OCI-M2 (cell line): ENCODE results near the gene NOTCH1.

Experiments
- DNase-seq: peaks from one replicate; lab custom pipeline; 2025; ENCODE audit not compliant: unreplicated experiment; lab: John Stamatoyannopoulos, UW

NOTCH1 gene

DNA sequence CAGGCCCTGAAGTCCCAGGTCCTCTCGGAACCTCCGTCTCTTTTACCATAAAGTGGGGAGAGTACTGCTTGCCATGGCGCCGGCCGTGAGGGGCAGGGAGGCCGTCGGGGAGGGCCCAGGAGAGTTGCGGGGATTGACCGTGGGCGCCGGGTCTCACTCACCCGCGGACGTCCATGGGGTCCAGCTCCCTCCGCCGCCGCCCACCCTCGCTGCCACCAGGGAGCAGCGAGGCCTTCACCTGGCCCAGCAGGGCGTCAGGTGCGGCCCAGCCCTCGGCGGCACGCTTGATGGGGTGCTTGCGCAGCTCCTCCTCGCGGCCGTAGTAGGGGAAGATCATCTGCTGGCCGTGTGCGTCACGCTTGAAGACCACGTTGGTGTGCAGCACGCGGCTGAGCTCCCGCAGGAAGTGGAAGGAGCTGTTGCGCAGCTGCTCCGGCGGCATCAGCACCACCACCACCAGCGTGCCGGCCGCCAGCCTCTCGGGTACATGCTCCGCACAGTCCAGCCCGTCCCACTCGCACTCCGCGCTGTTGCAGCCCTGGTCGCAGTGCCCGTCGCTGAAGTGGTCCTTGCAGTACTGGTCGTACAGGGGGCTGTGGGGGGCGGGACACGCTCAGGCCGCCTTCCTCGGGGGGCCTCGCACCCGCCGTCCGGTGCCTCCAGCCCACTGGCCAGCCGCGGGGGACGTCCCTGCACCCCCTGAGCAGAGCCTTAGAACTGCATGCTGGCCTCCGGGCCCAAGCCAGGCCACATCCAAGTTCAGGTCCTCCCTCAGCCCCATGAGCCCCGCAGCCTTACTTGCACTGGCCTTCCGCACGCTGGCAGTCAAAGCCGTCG is 41.1 kb downstream of the NOTCH1 start:
- no peak for DNase-seq

DNA sequence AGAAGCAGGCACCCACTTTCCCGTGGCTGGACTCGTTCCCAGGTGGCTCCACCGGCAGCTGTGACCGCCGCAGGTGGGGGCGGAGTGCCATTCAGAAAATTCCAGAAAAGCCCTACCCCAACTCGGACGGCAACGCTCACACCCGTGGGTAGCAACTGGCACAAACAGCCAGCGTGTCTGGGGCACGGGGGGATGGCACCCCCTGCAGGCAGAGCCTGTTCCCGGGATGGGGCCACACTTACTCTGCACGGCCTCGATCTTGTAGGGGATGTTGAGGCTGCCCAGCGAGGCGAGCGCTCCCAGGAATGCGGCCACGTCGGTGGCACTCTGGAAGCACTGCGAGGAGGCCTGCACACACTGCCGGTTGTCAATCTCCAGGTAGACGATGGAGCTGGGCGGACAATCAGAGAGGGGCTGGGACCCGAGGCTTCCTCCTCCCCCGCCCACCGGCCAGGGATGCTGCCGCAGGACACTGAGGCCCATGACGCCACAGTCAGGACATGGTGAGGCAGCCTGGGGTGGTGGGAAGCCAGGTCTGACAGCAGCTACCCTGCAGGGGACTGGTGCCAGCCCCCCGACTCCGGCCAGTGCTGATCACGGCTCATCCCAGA is 42.8 kb downstream of the NOTCH1 start:
- DNase-seq = no peak

DNA sequence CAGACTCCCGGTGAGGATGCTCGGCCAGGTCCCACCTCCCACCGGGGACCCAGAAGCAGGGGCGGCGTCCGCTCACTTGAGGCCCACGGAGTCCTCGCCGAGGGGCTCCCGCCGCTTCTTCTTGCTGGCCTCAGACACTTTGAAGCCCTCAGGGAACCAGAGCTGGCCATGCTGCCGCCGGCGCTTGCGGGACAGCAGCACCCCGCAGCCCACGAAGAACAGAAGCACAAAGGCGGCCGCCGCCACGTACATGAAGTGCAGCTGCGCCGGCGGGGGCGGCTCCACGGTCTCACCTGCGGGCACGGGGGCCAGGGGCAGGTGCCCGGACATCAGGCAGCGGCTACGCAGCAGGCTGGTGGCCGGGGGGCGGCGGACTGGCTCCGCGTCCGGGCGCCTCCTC is 43.7 kb downstream of the NOTCH1 start:
- no peak for DNase-seq

DNA sequence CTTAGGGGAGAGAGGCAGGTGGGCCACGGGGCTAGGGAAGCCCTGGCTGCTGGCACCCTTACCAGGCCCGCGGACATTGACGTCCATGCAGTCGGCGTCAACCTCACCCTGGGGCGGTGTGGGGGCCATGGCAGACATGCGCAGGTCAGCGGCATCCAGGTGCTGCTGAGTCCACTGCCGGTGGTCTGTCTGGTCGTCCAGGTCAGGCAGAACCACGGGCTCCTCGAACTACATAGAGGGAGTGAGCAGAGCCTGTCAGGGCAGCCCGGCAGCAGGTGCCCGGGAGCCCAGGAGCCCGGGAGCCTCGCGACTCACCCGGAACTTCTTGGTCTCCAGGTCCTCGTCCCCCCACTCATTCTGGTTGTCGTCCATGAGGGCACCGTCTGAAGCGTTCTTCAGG is 44.2 kb downstream of the NOTCH1 start:
- no peak for DNase-seq

DNA sequence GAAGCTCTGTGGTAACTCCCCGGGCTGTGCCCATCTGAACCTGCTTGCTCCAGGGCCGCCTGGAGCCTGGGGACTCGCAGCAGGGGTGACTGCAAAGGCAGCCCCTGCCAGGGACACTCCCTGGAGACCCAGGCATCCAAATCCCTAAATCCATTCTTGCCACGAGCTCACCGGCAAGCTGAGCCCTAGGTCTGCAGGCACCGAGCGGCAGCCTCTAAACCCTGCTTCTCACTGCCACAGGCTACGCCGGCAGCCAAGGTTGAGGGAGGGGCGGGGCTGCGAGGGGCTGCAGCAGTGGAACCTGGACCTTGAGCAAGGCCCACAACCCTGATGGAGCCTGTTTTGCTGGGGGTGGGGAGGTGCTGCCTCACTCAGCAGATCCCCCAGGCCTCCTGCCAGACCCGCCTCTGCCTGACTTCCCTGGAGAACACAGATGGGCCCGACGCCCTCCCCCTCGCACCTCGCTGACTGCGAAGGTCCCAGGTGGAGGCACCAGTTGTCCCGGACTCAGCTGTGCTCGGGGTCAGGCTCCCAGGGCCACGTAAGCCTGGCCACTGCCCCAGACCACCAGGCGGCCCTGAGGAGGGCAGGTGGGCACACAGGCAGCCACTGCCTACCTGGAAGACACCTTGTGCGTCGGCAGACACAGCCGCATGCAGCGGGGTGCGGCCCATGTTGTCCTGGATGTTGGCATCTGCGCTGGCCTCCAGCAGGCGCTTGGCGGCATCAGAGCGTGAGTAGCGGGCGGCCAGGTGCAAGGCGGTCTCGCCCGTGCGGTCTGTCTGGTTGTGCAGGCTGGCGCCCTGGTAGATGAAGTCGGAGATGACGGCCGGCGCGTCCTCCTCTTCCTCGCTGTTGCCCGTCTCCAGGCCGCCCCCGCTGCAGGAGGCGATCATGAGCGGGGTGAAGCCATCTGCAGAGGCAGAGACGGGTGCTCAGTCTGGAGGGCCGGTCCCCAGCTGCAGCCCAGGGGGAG is 45.6 kb downstream of the NOTCH1 start:
- no peak for DNase-seq

DNA sequence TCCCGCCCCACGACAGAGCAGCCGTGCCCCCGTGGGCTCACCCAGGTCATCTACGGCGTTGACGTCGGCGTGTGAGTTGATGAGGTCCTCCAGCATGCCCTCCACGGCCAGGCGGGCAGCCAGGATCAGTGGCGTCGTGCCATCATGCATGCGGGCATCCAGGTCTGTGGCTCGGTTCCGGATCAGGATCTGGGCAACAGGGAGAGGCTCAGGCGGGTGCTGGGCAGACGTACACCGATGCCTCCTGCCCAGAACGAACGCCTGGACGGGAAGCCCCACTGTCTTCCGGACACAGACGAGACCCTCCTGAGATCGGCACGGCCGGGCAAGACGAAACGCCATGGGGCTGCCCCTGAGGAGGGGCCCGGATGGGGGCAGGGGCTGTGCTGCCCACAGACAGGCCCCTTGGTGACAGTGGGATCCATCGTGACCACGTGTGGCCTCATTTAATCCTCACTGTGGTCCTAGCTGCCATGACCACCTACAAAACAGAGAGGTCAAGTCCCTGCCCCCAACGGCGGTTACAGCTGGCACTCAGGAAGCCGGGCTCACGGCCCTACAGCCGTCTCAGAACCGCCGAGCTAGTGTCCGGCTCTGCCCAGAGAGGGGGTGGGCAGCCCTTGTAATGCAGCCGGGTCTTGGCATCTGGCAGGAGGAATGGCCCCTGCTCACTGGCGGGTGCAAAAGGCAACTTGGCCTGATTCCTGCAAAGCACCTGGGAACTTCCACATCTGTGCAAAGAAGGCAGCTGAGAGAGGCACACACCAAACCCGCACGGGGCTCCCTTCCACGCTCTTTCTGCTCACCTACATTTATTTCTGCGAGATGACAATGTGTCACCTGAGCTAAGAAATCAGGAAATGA is 46.5 kb downstream of the NOTCH1 start:
- DNase-seq = no peak

DNA sequence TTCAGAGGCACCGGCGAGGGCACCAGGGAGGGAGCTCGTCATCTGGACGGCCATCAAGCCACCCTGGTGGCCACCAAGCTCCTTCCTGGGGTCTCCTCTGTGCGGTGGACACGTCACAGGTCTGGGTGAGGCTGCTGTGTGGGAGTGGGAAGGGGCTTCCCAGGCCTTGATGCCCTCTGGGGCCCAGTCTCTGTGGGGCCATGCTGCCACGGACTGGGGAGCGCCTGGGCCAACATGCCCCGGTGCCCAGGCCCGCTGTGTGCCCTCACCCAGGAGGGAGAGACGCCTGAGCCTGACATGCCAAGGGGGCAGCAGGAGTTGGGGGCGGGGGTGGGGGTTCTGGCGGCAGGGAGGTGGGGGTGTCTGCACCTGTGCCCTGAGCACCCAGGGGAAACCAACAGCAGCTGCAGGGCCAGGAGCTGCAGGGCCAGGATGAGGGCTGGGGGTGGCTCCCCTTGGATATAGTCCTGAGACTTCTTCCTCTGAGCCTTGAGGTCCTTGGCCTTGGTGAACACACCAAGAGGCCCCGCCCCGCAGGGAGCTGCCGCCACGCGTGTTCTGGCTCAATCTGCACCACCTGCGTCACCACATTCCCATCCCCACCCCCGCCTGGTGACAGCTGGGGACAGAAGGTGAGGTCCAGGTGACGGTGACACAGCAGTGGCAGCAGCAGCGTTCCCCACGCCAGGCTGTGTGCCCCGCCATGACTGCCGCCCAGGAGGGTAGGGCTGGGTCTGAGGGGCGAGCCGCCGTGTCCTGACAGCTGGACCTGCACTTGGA is 47.7 kb downstream of the NOTCH1 start:
- no peak for DNase-seq

DNA sequence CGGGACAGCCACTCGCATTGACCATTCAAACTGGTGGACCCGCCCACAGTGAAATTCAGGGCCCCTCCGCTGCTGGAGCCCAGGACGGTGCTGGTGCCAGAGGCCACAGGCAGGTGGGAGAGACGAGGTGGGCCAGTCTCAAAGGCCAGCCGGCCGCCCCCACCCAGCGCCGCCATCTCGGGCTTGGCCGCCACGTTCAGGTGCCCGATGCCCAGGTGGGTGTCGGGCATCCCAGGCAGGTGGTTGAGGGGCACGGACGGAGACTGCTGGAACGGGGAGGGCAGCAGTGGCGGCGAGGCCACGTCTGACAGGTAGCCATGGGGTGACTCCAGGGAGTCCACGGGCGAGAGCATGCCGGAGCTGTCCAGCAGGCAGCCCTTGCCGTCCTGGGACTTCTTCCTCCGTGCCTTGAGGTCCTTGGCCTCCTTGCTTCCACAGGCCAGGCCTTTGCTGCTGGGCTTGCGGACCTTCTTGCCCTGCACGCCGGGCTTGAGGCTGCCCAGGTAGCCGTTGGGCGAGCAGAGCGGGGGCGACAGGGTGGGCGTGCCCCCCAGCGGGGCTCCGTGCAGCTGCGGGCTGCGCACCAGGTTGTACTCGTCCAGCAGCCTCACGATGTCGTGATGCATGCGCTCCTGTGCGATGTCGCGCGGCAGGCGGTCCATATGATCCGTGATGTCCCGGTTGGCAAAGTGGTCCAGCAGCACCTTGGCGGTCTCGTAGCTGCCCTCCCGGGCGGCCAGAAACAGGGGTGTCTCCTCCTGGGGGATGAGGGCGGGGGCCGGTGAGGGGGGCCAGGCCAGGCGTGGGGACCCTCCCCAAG is 48.8 kb downstream of the NOTCH1 start:
- no peak for DNase-seq

DNA sequence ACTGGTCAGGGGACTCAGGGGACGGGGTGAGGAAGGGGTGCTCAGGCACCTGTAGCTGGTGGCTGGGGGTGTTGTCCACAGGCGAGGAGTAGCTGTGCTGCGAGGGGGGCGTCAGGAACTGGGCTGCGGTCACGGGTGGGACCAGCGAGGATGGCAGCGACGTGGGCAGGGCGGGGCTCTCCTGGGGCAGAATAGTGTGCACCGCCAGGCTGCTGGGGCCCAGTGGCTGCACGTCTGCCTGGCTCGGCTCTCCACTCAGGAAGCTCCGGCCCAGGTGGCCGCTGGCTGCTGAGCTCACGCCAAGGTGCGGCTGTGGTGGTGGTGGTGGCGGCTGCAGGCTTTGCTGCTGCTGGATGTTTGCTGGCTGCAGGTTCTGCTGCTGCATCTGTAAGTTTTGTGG is 49.7 kb downstream of the NOTCH1 start:
- DNase-seq = no peak

DNA sequence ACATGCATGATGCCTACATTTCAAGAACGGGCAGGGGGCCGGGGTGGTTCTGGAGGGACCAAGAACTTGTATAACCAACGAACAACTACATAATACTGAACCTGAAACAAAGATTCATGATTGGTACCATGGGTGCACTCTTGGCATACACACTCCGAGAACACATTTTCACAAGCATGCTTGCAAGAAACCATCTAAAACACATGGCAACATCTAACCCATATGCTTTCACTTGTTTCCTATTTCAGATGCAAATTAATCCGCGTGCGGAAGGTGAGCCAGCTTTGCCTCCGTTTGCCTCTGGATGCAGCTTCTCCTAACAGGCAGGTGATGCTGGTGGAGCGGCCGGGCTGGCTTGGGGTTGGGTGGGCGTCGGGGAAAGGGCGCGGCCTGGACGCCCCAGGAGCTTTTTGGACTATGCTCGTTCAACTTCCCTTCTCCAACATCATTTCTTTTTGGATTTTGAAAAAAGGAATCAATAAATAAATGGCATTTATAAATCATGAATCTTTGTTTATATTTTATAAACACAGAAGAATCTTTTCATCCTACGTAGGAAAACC is 50.5 kb downstream of the NOTCH1 start:
- no peak for DNase-seq

DNA sequence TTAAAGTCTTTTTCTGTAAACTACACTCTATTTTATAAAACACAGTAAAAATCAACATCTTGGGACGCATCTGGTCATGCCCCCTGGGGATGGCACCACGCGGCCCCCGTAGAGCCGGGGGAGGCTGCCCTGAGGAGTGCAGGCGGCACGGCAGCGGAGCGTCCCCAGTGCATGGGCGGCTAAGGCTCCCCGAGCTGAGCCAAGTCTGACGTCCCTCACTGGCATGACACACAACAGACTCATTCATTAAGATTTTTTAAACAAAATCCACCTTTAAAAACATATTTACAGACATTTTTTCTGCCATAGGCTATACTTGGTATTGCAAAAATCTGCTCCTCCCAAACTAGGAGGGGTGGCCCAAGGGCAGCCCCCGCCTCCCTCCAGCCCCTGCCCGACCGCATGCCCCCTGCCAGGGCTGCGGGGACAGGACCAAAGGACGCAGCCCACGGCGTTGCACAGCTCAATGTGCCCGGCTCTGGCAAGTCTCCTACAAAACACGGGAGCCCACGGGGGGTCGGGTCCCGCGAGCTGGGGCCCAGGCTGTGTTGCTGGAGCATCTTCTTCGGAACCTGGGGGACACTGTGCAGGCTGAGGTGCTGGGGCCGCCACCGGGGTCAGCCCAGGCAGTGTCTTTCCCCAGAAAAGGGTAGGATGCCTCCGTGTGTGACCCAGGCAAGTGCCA is 51.2 kb downstream of the NOTCH1 start:
- DNase-seq = no peak

DNA sequence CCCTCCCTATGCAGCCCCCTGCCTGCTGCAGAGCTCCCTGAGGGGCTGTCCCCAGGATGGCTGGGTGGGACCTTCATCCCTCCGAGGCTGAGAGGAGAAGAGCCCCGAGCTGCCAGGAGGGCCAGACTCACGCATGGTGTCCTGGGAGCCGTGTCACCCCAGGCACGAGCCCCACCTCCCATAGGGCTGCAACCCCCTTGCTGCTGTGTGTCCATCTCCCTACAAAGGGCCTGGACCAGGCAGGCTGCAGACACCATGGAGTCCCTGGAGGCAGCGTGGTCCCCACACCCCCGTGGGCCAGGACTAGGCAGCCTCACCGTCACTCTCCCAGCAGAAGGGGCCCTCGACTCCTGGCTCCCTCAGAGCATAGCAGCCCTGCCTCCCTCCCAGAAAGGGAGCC is 51.8 kb downstream of the NOTCH1 start:
- DNase-seq = no peak

DNA sequence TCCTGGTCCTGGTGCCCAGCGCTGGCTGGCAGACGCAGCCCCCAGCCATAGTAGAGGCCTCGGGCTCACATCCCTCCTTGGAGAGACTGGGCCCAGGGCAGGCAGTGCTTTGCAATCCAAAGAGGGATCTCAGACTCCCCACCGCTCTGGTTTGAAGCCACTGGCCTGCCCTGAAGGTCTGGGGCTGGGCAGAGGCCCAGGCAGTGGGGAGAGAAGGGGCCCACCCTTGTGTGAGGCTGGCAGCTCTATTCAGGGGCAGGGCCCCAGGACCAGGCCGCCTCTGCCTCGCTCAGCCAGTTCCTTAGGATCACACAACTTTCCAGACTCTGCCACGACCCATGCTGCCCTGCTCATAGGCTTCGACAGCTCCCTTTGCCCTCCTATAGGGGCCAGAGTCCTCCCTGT is 52.3 kb downstream of the NOTCH1 start:
- no peak for DNase-seq

DNA sequence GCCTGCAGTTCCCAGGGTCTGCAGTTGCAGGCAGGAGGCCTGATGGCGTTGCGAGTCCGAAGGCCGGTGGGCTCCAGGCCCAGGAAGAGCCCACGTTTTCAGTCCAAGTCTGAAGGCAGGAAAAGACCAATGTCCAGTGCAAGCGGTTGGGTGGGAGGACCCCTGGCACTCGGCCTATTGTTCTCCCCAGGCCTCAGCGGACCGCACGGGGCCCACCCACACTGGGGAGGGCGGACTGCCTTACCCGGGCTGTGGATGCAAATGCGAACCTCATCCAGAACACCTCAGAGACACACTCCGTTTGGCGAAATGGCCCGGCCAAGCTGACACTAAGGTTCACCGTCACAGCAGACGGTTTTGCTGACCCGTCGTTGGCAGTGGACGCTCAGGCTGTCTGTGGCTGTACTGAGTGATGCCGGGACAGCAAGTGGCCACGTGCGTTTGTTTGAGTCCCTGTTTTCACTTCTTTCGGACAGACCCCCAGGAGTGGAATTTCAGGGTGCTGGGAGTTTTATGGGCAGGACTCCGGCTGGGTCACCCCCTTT is 52.8 kb downstream of the NOTCH1 start:
- no peak for DNase-seq

DNA sequence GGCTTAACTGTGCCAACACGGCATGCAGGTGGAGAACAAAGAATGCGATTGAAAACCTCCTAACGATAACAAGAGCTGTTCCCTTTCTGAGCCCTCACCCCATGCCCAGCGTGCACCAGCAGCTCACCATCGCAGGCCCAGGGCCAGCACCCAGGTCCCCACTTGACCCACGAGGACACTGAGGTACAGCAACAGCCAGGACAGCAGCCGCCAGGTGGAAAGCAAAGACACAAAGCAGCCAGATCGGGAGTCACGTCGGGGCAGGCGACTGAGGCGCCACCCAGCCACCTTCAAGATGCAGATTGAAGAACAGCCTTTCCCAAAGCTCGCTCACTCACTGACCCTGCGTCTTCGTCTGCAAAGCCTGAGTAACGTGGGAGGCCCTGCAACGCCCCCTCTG is 56.1 kb downstream of the NOTCH1 start:
- no peak for DNase-seq

DNA sequence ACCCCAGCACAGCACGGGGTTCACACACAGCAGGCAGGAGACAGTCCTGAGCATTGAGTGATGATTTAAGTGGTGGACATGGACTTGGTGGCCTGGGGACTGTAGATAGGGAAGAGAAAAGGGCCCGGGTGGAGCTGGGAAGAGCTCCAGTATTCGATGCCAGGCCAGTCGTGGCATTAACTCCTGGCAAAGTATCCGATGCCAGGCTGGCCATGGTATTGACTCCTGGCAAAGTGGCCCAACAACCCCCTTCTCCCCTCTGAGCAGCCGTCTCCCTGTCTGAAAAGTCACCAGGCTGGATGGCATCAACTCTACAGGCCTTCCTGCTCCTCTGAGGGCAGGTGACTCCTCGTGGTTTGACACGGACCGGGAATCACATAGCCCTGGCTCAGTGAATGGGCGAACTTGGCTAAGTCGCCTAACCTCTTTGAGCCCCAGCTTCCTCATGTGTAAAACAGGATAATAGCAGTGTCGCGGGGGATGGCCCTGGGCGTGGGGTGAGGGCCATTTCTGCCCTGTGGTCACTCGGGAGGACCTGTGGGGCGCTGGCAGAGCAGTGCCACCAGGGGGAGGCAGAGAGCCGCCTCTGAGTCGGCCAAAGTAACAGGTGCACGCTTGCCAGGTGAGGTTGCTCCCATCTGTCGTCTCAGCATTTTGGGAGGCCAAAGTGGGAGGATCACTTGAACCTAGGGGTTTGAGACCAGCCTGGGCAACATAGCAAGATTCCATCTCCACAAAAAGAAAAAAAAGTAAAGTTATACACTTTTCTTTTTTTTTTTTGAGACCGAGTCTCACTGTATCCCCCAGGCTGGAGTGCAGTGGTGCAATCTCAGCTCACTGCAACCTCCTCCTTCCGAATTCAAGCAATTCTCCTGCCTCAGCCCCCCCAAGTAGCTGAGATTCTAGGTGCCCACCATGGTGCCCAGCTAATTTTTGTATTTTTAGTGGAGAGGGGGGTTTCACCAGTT is 57.3 kb downstream of the NOTCH1 start:
- no peak for DNase-seq

DNA sequence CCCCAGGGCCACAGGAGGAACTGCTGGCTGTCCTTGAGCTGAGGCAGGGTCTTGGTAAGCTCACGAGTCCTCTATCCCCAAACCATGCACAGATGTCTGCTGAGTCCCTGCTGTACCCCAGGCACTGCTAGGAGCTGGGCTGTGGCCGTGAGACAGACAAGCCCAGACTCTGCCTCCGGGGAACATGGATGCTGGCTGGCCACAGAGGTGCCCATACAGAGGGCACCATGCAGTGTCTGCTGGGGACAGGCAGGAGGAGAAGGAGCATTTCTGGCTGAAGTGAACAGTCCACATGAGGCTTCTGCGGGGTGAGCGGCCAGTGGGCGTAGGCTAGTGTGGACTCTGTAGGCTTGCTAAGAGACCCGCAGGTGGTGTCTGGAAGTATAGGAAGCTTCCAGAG is 58.2 kb downstream of the NOTCH1 start:
- DNase-seq = no peak
